ENCODE data around the gene ADGRV1.
"Not testable (repeated sequence)": the region's sequence is repeated elsewhere in the genome, so short reads cannot be mapped to it uniquely, and the experiment has no call there.

ADGRV1 gene

DNA sequence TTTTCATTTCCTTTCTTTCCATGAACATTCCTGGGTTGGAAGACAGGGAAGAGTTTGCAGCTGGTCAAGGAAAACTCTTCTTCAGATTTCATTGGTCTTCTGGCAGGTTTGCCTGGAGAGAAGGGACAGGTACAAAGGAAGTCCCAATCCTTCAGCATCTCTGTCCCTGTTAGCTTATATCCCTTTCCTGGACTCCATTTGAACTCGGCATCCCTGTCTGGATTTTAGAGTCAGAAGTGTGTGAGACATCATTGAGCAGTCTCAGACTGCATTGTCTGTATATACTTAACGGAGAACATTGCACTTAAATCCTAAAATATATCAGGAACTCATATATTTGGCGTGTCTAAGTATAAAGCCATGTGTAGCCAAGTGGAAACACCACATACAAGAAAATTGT is 54.9 kb downstream of the ADGRV1 start:
- DNase-seq (ENCODE audit: low spot score), result no peak
- TF ChIP-seq, protein P1, sequence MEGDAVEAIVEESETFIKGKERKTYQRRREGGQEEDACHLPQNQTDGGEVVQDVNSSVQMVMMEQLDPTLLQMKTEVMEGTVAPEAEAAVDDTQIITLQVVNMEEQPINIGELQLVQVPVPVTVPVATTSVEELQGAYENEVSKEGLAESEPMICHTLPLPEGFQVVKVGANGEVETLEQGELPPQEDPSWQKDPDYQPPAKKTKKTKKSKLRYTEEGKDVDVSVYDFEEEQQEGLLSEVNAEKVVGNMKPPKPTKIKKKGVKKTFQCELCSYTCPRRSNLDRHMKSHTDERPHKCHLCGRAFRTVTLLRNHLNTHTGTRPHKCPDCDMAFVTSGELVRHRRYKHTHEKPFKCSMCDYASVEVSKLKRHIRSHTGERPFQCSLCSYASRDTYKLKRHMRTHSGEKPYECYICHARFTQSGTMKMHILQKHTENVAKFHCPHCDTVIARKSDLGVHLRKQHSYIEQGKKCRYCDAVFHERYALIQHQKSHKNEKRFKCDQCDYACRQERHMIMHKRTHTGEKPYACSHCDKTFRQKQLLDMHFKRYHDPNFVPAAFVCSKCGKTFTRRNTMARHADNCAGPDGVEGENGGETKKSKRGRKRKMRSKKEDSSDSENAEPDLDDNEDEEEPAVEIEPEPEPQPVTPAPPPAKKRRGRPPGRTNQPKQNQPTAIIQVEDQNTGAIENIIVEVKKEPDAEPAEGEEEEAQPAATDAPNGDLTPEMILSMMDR (IDR thresholded peaks at IDR 0.05), result no peak
- no peak overlapping the region for H3K27ac ChIP-seq
- H3K4me3 ChIP-seq, result no peak overlapping the region

DNA sequence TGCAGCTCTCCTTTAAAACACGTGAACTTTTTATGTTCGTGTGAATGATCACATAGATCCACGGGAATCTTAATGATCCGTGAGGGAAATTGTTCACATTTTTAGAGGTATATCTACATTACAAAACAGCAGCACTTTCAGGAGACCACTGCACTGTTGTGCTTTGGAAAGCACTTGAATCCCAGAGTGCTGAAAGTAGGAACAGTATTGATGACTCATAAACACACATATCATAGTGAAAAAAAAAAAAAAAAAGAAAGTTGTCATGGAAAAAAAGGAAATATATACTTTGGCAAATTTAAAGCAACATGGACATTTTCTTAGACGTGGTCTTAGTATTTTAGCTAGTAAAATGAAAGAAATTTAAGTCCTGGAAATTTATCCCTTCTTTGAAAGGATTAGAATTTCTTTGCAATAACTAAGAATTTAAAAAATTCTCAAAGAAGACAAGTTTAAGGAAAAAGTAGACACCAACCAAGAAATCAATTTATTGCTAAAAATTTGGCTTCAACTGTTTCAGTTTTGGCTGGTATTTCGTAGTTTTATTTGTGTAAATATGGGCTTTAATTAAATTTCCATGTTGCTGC is 55.4 kb downstream of the ADGRV1 start:
- Histone ChIP-seq H3K27ac (no peak overlapping the region), H3K4me3 (no peak overlapping the region)
- TF ChIP-seq, protein P1 (IDR thresholded peaks at IDR 0.05), result no peak
- no peak for DNase-seq (ENCODE audit: low spot score)

DNA sequence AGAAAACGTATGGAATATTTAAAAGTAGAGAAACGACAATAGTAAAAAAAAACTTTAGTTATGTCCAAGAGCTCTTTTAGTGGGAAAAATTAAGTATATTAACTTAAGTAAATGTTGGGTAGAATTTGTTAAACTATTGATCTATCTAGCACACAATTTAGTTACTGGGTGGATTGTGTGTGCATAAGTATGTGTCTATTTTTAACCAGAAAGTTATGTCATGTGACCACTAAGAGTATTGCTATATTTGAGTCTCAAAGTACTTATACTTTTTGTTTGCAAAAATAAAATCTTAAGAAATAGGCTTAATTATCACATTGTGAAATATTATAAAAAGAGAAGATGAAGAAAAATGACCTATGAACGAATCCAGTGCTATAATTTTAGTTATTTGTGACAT is 56.8 kb downstream of the ADGRV1 start:
- no peak for DNase-seq (ENCODE audit: low spot score)
- no peak overlapping the region for H3K27ac ChIP-seq
- TF ChIP-seq, protein P1 (IDR thresholded peaks at IDR 0.05), result no peak
- H3K4me3 ChIP-seq, result no peak overlapping the region

DNA sequence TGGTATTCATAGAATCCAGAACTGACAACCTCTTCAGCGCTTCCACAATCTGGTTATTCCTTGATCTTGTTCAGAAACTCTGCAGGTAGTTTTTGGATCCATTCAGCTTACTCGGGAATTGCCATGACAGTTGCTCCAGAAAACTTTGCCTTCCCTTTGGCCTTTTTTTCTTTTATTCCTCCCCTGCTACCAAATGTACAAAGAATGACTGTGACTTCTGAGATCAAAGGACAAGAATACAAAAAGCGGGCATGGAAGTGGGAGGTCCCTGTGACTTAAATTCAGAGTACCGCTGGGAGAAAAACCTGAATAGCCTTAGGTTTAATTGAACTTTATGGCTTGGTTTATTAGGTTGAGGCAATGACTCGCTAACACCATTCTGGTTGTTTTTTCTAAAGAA is 59.5 kb downstream of the ADGRV1 start:
- no peak for DNase-seq (ENCODE audit: low spot score)
- Histone ChIP-seq H3K27ac (no peak overlapping the region), H3K4me3 (no peak overlapping the region)
- TF ChIP-seq, protein P1 (IDR thresholded peaks at IDR 0.05), result no peak

DNA sequence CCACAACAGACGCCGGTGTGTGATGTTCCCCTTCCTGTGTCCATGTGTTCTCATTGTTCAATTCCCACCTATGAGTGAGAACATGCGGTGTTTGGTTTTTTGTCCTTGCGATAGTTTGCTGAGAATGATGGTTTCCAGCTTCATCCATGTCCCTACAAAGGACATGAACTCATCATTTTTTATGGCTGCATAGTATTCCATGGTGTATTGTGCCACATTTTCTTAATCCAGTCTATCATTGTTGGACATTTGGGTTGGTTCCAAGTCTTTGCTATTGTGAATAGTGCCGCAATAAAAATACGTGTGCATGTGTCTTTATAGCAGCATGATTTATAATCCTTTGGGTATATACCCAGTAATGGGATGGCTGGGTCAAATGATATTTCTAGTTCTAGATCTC is 61.2 kb downstream of the ADGRV1 start:
- not testable (repeated sequence) for H3K27ac ChIP-seq; DNase-seq (ENCODE audit: low spot score); H3K4me3 ChIP-seq

DNA sequence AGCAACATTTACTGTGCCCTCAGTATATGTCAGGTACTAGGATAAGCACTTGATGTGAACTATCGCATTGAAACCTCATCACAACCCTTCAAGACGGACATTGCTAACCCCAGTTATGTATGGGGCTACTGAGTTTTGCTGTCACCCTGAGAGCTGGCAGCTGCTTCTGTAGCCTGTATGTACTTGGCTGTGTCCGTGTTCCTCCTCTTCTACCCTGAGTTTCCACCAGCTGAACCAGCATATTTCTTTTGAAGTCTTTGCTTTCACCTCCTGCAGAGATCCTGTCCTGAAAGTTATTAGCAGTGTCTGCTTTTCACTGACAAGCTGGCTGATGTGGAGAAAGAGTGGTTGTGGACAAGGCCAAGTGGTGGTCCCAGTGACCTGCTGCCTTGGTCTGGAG is 63.3 kb downstream of the ADGRV1 start:
- DNase-seq (ENCODE audit: low spot score), result no peak
- no peak overlapping the region for H3K4me3 ChIP-seq
- TF ChIP-seq, protein P1 (IDR thresholded peaks at IDR 0.05), result no peak
- no peak overlapping the region for H3K27ac ChIP-seq

DNA sequence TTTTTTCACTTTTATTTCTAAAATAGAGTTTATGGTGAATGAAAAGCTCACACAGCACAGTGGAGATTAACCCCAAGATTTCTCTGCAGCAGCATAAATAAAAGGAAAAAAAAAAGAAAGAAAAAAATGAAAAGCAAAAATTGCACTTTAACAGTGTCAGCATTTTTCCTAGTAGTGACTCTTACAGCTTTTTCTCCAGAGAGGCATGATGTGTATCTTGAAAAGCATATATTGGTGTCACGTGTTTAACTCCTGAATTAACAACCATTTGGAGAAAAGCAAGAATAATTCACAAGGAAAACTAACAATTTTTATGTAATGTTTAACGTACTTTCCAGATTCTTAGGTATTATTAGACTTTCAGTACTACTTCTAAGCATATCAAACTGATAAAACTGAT is 67.9 kb downstream of the ADGRV1 start:
- Histone ChIP-seq H3K27ac (no peak overlapping the region), H3K4me3 (no peak overlapping the region)
- TF ChIP-seq, protein P1 (IDR thresholded peaks at IDR 0.05), result no peak
- no peak for DNase-seq (ENCODE audit: low spot score)

DNA sequence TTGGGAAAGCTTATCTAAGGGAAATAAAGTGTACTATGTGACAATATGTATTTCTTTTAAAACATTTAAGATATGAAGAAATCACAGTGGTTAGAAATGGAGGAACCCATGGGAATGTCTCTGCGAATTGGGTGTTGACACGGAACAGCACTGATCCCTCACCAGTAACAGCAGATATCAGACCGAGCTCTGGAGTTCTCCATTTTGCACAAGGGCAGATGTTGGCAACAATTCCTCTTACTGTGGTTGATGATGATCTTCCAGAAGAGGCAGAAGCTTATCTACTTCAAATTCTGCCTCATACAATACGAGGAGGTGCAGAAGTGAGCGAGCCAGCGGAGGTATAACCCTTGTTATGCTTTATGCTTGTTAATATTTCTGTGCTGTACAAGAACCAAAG is 69.9 kb downstream of the ADGRV1 start:
- no peak overlapping the region for H3K4me3 ChIP-seq
- H3K27ac ChIP-seq, result no peak overlapping the region
- TF ChIP-seq, protein P1 (IDR thresholded peaks at IDR 0.05), result no peak
- DNase-seq (ENCODE audit: low spot score), result no peak
